NCI-H1417 treated with DMSO at 0.1 percent for 48 hours (cell line): ENCODE data around the gene ZDHHC4.
"Not testable (repeated sequence)": the region's sequence is repeated elsewhere in the genome, so short reads cannot be mapped to it uniquely, and the experiment has no call there.

Source experiments
- DNase-seq: peaks from one replicate; lab custom pipeline; 2025; lab: John Stamatoyannopoulos, UW

The ZDHHC4 gene

DNA sequence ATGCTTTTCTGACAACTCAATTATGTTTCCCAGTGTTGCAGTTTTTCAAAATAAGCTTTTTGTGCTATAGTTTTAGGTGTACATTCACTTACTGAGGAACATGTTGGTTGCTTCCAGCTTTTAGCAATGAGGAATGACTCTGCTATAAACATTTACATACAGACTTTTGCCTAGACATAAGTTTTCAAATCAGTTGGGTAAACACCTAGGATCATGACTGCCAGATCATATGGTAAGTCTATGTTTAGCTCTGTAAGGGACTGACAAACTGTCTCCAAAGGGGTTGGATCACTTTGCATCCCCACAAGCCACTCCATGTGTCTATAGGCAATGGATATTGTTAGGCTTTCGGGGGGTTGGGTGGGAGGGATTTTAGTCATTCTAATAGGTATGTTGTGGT, 15.1 kb upstream of the ZDHHC4 start:
- DNase-seq, result no peak

- DNase-seq, result no peak
These were observed 13.1 kb upstream of the ZDHHC4 start for GRCh38 chr7:6563936-6564770.

DNA sequence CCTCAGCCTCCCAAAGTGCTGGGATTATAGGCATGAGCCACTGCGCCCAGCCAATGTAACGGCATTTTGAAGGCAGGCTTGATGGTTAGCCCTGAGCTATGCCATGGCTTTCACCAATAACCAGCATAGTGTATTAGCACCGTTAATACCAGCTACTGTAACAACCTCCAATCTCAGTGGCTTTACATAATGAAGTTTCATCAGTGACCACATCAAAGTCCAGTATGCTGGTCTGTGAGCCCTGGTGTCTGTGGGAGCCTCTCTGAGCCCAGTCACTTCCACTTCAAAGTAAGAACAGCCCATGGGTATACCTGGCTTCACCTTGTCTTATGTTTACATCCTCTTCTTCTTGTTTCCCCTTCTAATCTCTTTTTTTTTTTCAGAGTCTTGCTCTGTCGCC, 11.6 kb upstream of the ZDHHC4 start:
- no peak for DNase-seq

GRCh38 chr7:6567886-6568285, 9.4 kb upstream of the ZDHHC4 start:
- DNase-seq, result no peak

DNA sequence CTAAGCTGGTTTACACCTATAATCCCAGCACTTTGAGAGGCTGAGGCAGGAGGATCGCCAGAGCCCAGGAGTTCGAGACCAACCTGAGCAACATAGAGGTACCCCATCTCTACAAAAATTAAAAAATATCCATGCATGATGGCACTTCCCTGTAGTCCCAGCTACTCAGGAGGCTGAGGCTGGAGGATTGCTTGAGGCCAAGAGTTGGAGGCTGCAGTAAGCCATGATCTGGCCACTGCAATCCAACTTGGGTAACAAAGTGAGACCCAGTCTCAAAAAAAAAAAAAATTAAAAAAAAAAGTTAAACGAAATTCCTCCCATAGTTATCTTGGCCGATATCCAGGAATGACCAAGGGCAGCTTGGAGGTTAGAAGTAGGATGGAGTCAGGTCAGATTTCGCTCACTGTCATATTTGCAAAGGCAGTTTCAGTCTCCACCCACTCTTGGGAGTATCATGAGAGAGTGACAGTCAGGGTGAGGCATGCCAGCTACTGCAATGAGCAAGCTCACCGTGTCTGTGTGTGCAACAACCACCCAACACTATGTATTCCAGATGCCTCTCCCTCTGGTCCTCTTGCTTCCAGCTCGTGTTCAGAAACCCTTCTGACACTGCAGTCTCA, 6.0 kb upstream of the ZDHHC4 start:
- no peak for DNase-seq

DNA sequence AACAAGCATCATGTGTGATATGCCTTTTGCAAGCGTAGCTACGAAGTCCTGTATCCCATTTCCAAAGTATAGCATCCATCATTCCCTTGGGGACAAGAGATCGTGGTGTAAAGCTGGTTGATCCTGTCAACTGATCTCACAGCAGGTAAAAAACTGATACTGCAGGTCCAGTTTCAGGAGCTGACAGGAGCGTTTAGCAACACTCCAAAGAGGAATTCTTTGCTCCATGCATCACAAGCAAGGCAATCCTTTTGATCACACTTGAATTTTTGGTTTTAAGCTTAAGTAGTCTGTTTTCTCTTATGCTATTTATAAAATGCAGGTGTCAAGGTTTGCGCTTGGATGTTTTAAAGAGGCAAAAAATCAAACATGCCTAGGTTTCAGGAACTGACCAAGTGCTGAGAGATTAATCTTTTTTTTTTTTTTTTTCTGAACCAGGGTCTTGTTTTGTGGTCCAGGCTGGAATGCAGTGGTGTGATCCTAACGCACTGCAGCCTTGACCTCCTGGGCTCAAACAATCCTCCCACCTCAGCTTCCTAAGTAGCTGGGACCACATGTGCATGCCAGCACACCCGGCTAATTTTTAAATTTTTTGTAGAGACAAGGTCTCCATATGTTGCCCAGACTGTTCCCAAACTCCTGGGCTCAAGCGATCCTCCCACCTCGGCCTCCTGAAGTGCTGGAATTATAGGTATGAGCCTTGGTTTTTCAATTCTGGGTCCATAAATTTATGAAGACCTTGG, 1.8 kb upstream of the ZDHHC4 start:
- no peak for DNase-seq

- DNase-seq, result no peak
These were observed 1.0 kb upstream of the ZDHHC4 start for GRCh38 chr7:6576024-6576866.

GRCh38 chr7:6576867-6577368, 336 bp upstream of the ZDHHC4 start:
- DNase-seq, result not testable (repeated sequence)

- no peak for DNase-seq
These were observed 1.1 kb downstream of the ZDHHC4 start for GRCh38 chr7:6578114-6579084.

DNA sequence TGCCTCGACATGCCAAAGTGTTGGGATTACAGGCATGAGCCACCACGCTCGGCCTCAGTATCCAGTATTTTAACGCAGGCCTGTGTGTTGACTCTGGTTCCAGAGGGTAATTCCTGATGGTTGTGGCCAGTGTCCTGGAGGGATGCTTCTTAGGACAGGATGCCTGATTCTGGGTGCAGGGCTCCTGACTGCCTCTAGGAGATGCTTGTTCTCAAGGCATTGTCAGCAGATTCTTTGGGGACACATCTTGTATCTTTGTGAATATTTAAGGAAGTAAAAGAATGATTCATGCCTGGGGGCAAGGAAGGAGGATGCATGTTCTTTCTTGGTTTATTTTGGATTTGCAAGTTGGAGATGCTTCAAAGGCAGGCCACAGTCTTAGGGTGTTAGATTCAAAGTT, 2.2 kb downstream of the ZDHHC4 start:
- DNase-seq, result no peak

- not testable (repeated sequence) for DNase-seq
These were observed 8.6 kb downstream of the ZDHHC4 start for GRCh38 chr7:6585746-6586432.

DNA sequence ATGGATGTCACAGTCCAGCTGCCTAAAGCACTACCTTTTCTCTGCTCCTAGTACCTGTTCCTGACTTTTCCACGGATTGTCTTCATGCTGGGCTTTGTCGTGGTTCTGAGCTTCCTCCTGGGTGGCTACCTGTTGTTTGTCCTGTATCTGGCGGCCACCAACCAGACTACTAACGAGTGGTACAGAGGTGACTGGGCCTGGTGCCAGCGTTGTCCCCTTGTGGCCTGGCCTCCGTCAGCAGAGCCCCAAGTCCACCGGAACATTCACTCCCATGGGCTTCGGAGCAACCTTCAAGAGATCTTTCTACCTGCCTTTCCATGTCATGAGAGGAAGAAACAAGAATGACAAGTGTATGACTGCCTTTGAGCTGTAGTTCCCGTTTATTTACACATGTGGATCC, 11.3 kb downstream of the ZDHHC4 start:
- DNase-seq, result no peak

DNA sequence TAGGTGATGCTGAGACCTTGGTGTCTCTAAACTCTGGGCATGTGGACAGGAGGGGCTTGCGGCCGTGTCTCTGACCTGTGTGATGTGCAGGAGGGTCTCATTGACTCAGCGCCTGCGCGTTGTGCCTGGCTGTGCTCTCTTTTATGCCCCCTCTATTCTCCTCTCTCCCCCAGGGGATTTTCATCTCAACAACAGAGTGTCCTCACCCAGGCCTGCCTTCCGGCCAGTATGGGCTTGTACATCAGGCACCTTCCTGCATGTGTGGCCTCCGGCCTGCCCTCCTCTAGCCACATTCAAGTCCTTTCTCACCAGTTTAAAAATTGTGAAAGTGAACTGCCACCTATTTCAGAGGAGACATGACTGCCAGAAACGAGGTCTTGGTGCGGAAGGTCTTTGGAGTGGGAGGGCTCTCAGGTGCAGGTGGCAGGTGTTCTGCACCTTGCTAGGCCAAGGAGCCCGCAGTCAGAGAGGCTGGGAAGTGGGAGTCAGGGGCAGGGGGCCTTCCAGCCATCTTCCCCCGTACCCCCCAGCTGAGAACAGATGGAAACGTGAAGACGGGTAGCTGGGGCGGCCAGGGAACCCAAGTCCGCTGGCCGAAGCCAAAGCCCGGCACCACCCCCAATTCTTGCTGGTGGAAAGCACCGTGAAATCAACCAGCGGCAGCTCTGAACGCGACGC, 12.0 kb downstream of the ZDHHC4 start:
- no peak for DNase-seq

- DNase-seq, result peak; percentile 42
These were observed 12.8 kb downstream of the ZDHHC4 start, which contains the start of gene INTS15 for GRCh38 chr7:6589829-6590644. TSS of gene INTS15 (plus strand) at chr7:6590021. CDS start at chr7:6590284, 263 bp downstream.

GRCh38 chr7:6590645-6591110, 13.4 kb downstream of the ZDHHC4 start:
- DNase-seq, result no peak

GRCh38 chr7:6600093-6600492, 22.8 kb downstream of the ZDHHC4 start:
- no peak for DNase-seq

- no peak for DNase-seq
These were observed 27.2 kb downstream of the ZDHHC4 start for GRCh38 chr7:6604458-6604857.

DNA sequence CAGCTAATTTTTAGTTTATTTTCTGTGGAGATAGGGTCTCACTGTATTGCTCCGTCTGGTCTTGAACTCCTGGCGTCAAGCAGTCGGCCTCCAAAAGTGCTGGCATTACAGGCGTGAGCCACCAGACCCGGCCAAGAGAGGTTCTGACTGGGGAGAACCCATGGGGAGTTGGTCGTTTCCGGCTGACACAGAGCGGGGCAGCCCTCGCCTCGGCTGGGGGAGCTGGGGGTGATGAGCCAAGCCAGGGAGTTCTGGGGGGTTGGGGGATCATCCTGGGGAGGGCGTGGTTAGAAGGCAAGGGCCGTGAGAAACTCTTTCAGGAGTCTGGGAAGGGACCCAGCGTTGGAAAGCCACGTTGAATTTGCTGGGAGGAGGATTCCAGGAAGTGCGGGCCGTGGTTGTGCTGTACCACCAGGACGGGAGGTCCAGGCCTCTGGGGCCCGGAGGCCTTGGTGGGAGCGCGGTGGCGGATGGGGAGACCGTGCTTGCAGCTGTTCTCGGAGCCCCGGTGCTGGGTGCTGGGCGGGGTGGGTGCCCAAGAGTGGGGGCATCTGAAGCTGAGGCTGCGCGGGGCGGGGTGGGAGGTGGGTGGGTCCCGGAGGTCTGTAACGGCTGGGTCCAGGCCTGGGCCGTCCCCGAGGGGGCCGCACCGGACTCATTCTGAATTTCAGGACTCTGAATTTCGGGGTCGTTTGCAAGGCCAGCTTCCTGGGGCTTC, 29.8 kb downstream of the ZDHHC4 start:
- DNase-seq, result no peak
